Panc1 (cell line): ENCODE measurements around the gene POLE4. TPM values are rescaled to one million over a fixed set of nuclear protein-coding genes. Genes with fewer than 3 reads are reported as not detected.

Experiments used
- ATAC-seq: fragments of 200-7000 bp; cut with Tn5 transposase; 2 replicates; pipeline ENCODE4 v1.9.1; 2020; ENCODE audit warnings: mild to moderate bottlenecking, moderate library complexity
- BruUV-seq: library from RNA; stranded (reverse); fragments of 400-500 nt; replicated peaks from 2 replicates; lab custom pipeline; 2021; lab: Mats Ljungman, UMichigan
- CTCF ChIA-PET: fragments of 300-600 bp; sonication (Branson Sonifier 250); formaldehyde crosslinking; loops from one replicate; lab custom pipeline; 2022; ENCODE audit warnings: antibody characterized with exemption; lab: Charles Lee
- POLR2A ChIA-PET: fragments of 300-600 bp; sonication (Branson Sonifier 250); formaldehyde crosslinking; loops from one replicate; lab custom pipeline; 2022; ENCODE audit warnings: antibody characterized with exemption; lab: Charles Lee
- DNase-seq: peaks from one replicate; pipeline ENCODE4 v3.0.0-alpha.2; 2010; ENCODE audit warnings: low read depth, low spot score
- H3K27ac ChIP-seq: 2 replicates; pipeline ENCODE4 v1.5.1; 2011; ENCODE audit warnings: mild to moderate bottlenecking, low read length, inconsistent platforms
- H3K27me3 ChIP-seq: fragments of 200-500 bp; sonication (Bioruptor generic); 2 replicates; pipeline ENCODE4 v1.6.0; 2014; ENCODE audit warnings: low read length, inconsistent platforms; ENCODE audit not compliant: control insufficient read depth, insufficient read depth
- H3K36me3 ChIP-seq: fragments of 200-500 bp; sonication (Bioruptor generic); 2 replicates; pipeline ENCODE4 v1.5.1; 2014; ENCODE audit warnings: inconsistent platforms, mild to moderate bottlenecking, low read length, moderate library complexity; ENCODE audit not compliant: control insufficient read depth, insufficient read depth
- H3K4me1 ChIP-seq: 2 replicates; pipeline ENCODE4 v1.5.1; 2011; ENCODE audit warnings: inconsistent platforms, mild to moderate bottlenecking, low read length, moderate library complexity; ENCODE audit not compliant: control insufficient read depth, insufficient read depth
- H3K4me3 ChIP-seq, 2 experiments: 2 replicates each; pipeline ENCODE4 v1.5.1; 2011 to 2012; ENCODE audit warnings: low read depth in 2 of 2, low read length in 2 of 2, mild to moderate bottlenecking in 2 of 2, inconsistent platforms in 1 of 2, moderate library complexity in 1 of 2
- H3K9me3 ChIP-seq: fragments of 200-500 bp; sonication (Bioruptor generic); 2 replicates; pipeline ENCODE4 v1.5.1; 2014; ENCODE audit warnings: low read depth, mild to moderate bottlenecking, inconsistent platforms, low read length, moderate library complexity; ENCODE audit not compliant: control insufficient read depth, insufficient read depth
- POLR2AphosphoS5 ChIP-seq: IDR thresholded peaks from 2 replicates; pipeline ENCODE4 v1.6.1; 2012; ENCODE audit warnings: mild to moderate bottlenecking, low read depth, low read length, moderate library complexity
- SIN3A ChIP-seq: IDR thresholded peaks from 2 replicates; pipeline ENCODE4 v1.6.1; 2012; ENCODE audit warnings: low read depth, mild to moderate bottlenecking, low read length, moderate library complexity, borderline replicate concordance; ENCODE audit not compliant: insufficient read depth
- TCF7L2 ChIP-seq: IDR thresholded peaks from 2 replicates; pipeline ENCODE4 v1.6.1; 2011; ENCODE audit warnings: mild to moderate bottlenecking, low read depth, low read length, inconsistent platforms
- in situ Hi-C: cut with HindIII; loops from 2 replicates; pipeline ENCODE4 v1.10.0; 2016; ENCODE audit warnings: low sequenced_read_pairs, low pct_unique_long_range_greater_than_20kb
- intact Hi-C: fragments of 100-400 bp; cut with micrococcal nuclease; formaldehyde crosslinking; loops from one replicate; pipeline ENCODE4 v1.10.0; 2022; ENCODE audit not compliant: unreplicated experiment
- total RNA-seq: library from RNA; stranded (reverse); gene quantifications from one replicate; pipeline ENCODE4 v1.2.1, GENCODE V29; 2021; ENCODE audit not compliant: unreplicated experiment
- TF ChIP-seq, protein P1 (sequence below): fragments of 450-650 bp; IDR thresholded peaks from 2 replicates; pipeline ENCODE4 v1.5.1; 2017; ENCODE audit warnings: mild to moderate bottlenecking
- TF ChIP-seq, protein P2 (sequence below), 2 experiments: IDR thresholded peaks; 2 replicates each; pipeline ENCODE4 v1.6.1; 2011 to 2012; ENCODE audit warnings: low read depth in 2 of 2, control low read depth in 1 of 2, low read length in 1 of 2, mild to moderate bottlenecking in 1 of 2, moderate library complexity in 1 of 2; ENCODE audit not compliant: insufficient read depth in 1 of 2

POLE4 gene
- total RNA-seq, 1 experiment from 2014 or later = 103 TPM

DNA sequence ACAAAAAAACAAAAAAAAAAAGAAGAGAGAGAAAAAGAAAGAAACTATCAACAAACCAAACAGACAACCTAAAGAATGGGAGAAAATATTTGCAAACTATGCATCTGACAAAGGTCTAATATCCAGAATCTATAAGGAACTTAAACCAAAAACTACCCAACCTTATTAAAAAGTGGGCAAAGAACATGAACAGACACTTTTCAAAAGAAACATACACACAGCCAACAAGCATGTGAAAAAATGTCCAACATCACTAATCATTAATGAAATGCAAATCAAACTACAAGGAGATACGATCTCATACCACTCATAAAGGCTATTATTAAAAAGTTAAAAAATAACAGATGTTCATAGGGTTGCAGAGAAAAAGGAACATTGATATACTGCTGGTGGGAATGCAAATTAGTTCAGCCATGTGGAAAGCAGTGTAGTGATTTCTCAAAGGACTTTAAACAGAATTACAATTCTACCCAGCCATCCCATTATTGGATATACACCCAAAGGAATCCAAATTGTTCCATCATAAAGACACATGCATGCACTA, 7.2 kb upstream of the POLE4 start:
- intact Hi-C loops (no loop called here), in situ Hi-C loops (no loop called here)
- no peak for DNase-seq
- H3K4me1 ChIP-seq = no peaks in the 10 kb centered on the region
- no peaks in the 10 kb centered on the region for H3K36me3 ChIP-seq
- no TSS peak for BruUV-seq
- TF ChIP-seq TCF7L2 (no peak), SIN3A (no peak), POLR2AphosphoS5 (no peak)
- TF ChIP-seq, protein P1, sequence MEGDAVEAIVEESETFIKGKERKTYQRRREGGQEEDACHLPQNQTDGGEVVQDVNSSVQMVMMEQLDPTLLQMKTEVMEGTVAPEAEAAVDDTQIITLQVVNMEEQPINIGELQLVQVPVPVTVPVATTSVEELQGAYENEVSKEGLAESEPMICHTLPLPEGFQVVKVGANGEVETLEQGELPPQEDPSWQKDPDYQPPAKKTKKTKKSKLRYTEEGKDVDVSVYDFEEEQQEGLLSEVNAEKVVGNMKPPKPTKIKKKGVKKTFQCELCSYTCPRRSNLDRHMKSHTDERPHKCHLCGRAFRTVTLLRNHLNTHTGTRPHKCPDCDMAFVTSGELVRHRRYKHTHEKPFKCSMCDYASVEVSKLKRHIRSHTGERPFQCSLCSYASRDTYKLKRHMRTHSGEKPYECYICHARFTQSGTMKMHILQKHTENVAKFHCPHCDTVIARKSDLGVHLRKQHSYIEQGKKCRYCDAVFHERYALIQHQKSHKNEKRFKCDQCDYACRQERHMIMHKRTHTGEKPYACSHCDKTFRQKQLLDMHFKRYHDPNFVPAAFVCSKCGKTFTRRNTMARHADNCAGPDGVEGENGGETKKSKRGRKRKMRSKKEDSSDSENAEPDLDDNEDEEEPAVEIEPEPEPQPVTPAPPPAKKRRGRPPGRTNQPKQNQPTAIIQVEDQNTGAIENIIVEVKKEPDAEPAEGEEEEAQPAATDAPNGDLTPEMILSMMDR = no peak
- TF ChIP-seq, protein P2, sequence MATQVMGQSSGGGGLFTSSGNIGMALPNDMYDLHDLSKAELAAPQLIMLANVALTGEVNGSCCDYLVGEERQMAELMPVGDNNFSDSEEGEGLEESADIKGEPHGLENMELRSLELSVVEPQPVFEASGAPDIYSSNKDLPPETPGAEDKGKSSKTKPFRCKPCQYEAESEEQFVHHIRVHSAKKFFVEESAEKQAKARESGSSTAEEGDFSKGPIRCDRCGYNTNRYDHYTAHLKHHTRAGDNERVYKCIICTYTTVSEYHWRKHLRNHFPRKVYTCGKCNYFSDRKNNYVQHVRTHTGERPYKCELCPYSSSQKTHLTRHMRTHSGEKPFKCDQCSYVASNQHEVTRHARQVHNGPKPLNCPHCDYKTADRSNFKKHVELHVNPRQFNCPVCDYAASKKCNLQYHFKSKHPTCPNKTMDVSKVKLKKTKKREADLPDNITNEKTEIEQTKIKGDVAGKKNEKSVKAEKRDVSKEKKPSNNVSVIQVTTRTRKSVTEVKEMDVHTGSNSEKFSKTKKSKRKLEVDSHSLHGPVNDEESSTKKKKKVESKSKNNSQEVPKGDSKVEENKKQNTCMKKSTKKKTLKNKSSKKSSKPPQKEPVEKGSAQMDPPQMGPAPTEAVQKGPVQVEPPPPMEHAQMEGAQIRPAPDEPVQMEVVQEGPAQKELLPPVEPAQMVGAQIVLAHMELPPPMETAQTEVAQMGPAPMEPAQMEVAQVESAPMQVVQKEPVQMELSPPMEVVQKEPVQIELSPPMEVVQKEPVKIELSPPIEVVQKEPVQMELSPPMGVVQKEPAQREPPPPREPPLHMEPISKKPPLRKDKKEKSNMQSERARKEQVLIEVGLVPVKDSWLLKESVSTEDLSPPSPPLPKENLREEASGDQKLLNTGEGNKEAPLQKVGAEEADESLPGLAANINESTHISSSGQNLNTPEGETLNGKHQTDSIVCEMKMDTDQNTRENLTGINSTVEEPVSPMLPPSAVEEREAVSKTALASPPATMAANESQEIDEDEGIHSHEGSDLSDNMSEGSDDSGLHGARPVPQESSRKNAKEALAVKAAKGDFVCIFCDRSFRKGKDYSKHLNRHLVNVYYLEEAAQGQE (IDR thresholded peaks at IDR 0.05; ENCODE audit: insufficient read depth in 1 of 2, low read depth in 2 of 2, low read length in 1 of 2) = no peak
- no peak overlapping the region for H3K4me3 ChIP-seq
- no peaks in the 10 kb centered on the region for H3K27me3 ChIP-seq
- H3K9me3 ChIP-seq = no peaks in the 10 kb centered on the region
- ChIA-PET CTCF (no interaction called here), POLR2A (no interaction called here)
- ATAC-seq = no peak
- no peak overlapping the region for H3K27ac ChIP-seq

DNA sequence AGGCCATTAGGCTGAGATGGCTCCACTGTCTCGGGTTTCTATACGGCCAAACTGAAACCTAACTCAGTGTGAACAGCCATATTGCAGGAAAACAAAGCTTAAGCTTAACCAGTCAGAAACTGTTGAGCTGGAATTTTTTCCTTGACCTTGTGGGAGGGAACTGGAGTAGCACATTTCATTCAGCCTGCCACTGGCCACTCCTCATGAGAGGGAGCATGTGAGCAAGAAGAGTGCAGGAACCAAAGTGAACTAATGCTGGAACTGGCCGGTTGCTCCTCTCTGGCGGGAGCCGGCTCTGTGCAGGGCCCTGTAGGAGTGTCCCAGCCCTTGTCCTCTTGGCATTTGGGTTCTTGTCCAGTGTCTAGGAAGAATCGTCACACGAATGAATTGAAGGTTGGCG, 5.9 kb upstream of the POLE4 start:
- in situ Hi-C loops = no loop called here
- POLR2A ChIA-PET = no interaction called here
- Histone ChIP-seq H3K9me3 (no peaks in the 10 kb centered on the region), H3K4me3 (no peak overlapping the region), H3K27ac (no peak overlapping the region), H3K27me3 (no peaks in the 10 kb centered on the region), H3K36me3 (no peaks in the 10 kb centered on the region), H3K4me1 (no peaks in the 10 kb centered on the region)
- no peak for DNase-seq
- no TSS peak for BruUV-seq
- TF ChIP-seq, protein P1 = no peak
- TF ChIP-seq TCF7L2 (no peak), POLR2AphosphoS5 (no peak), SIN3A (no peak)
- TF ChIP-seq, protein P2 (IDR thresholded peaks at IDR 0.05; ENCODE audit: insufficient read depth in 1 of 2, low read depth in 2 of 2, low read length in 1 of 2) = no peak
- intact Hi-C loops = no loop called here
- CTCF ChIA-PET = no interaction called here
- no peak for ATAC-seq
